Activated CD4-positive, alpha-beta T cell treated with anti-CD3 and anti-CD28 coated beads, Interleukin-2, Interleukin-6, amounts not matched to agents 100 ng/mL and 50 ng/mL, durations not matched to agents 16 hours and 8 hours (primary cell): ENCODE measurements around the gene U2AF1L4.

Source experiments
- DNase-seq: peaks from one replicate; pipeline ENCODE4 v3.0.0-alpha.2; 2020

Gene U2AF1L4

GRCh38 chr19:35745328-35746086, at the start of gene U2AF1L4, which contains the start of gene PSENEN:
U2AF1L4 (minus strand) TSS chr19:35745418; CDS start chr19:35745391, 27 bp downstream.
PSENEN (plus strand) TSS chr19:35745651; CDS start chr19:35745931, 280 bp downstream.
- peak; percentile 99 for DNase-seq

- no peak for DNase-seq
Measured at GRCh38 chr19:35793381-35794165, 48.4 kb upstream of the U2AF1L4 start.

- no peak for DNase-seq
Measured at GRCh38 chr19:35792888-35793287, 47.7 kb upstream of the U2AF1L4 start.

DNA sequence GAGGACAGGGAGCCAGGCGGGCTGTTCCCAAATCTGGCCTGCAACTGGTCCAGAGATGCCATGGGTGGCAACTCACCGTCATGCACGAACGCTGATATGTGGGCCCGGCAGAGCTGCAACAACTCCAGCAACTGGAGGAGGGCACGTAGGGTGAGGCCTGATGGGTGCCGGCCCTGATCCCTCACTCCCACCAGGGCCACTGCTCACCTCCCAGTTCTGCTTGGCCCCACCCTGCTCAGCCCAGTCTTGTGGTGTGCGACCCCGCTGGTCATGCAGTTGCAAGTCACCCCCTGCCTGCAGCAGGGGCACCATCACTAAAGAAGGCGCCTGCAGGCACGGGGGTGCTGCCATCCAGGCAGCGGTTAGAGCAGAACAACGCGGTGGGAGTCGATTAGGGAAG, 47.1 kb upstream of the U2AF1L4 start:
- DNase-seq: no peak

DNA sequence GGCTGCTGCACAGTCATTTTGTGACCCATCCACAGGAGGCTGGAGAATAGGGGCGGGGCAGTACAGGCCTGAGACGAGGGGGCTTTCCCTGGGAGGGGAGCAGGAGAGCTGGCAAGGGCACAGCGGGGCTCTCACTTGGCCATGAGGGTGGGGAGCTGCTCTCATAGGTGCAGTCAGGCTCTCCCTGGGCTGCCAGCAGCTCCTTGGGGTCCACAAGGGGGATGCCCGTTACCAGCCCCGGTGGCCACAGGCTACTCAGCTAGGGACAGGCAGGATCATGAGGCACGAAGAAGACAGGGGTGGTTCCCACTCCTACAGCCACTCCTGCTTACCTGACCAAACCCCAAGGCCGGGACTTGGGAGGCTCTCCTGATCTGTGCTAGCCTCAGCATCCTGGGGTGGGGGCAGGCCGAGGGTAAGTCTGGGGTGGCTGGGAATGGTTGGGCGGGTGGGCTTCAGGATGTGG, 46.6 kb upstream of the U2AF1L4 start:
- no peak for DNase-seq

DNA sequence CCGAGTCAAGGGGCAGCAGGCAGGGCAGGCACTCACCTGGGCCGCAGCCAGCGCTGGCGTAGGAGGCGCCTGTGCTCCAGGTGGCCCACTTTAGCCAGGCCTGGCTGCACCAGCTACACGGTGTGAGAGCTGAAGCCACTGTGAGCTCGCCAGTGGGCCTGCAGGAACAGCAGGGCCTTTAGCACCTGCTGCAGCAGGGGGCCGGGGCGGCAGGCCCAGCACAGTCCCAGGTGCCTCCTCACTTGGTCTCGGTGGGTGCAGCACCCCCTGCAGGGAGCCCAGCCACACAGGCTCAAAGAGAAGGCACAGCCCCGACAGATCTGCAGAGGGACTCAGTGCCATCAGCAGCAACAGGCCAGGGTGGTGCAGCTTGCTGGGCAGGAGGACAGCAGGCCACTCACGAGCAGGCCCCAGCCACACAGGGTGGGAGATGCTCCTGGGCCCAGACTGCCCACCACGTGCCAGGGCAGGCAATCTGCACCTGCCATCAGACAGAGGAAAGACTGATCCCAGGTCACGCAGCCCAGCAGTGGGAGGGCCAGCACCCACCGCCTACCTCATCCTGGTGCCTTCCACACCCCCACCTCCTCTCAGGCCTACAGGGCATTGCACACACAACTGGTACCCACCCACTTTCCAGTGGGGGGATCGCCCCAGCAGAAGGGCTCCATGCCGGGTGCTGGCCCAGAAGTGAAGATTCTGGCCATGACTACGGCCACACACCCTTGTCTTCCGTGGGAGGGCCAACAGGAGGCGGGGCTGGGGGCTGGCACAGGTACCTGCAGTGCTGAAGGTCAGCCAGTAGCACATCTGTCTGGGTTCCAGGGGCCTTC, 46.0 kb upstream of the U2AF1L4 start:
- peak; percentile 19 for DNase-seq

GRCh38 chr19:35789978-35790944, 45.0 kb upstream of the U2AF1L4 start:
- DNase-seq: no peak

DNA sequence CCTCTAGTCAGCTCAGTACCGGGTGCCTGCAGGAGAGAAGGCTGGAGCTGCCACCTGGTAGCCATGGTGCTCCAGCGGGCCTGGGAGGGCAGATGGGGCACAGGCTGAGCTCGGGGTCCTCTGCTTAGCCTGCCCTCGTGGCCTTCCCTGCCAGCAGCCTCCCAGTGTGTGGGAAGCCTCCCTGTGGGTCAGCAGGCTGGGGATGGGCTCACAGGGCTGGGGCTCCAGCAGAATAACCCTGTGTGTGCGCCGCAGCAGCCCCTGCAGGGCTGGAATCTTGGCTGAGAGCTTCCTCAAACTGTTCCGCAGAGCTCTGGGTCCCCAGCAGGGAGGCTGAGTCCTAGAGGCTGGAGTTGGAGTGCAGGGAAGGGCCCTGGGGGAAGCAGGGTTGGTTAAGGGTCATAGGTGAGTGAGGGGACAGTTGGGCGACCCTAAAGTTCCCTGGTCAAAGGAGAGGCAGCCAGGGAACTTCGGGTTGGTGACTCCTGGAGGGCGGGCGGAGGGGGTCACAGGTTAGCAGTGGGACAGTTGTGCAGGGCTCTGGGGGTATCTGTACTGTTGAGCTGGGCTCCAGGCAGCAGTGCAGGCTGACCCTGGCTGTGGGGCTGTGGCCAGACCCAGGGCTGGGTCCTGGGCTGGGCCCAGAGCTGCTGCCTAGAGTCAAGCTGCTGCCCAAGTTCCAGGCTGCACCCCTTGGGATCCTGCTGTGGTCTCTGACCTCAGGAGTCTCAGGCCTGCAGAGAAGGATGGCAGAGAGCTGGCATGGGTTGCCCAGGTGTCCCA, 44.2 kb upstream of the U2AF1L4 start:
- DNase-seq: no peak

GRCh38 chr19:35788205-35788960, 43.2 kb upstream of the U2AF1L4 start:
- DNase-seq: no peak

- no peak for DNase-seq
Measured at GRCh38 chr19:35787227-35787799, 42.1 kb upstream of the U2AF1L4 start.

DNA sequence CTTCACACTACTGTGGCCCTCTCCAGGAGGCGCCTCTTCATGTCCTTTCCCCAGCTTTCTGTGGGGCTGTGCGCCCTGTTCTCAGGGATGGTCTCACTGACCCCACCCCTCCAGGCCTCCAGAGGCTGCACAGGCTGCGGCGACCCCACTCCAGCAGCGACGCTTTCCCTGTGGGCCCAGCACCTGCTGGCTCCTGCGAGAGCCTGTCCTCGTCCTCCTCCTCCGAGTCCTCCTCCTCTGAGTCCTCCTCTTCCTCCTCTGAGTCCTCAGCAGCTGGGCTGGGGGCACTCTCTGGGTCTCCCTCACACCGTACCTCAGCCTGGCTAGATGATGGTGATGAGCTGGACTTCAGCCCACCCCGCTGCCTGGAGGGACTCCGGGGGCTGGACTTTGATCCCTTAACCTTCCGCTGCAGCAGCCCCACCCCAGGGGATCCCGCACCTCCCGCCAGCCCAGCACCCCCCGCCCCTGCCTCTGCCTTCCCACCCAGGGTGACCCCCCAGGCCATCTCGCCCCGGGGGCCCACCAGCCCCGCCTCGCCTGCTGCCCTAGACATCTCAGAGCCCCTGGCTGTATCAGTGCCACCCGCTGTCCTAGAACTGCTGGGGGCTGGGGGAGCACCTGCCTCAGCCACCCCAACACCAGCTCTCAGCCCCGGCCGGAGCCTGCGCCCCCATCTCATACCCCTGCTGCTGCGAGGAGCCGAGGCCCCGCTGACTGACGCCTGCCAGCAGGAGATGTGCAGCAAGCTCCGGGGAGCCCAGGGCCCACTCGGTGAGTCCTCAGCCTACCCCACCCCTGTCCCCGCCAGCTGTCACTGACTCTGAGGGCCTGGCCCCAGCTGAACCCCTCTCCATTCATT, 41.3 kb upstream of the U2AF1L4 start:
- DNase-seq: no peak

GRCh38 chr19:35785339-35785627, 40.1 kb upstream of the U2AF1L4 start:
- no peak for DNase-seq

DNA sequence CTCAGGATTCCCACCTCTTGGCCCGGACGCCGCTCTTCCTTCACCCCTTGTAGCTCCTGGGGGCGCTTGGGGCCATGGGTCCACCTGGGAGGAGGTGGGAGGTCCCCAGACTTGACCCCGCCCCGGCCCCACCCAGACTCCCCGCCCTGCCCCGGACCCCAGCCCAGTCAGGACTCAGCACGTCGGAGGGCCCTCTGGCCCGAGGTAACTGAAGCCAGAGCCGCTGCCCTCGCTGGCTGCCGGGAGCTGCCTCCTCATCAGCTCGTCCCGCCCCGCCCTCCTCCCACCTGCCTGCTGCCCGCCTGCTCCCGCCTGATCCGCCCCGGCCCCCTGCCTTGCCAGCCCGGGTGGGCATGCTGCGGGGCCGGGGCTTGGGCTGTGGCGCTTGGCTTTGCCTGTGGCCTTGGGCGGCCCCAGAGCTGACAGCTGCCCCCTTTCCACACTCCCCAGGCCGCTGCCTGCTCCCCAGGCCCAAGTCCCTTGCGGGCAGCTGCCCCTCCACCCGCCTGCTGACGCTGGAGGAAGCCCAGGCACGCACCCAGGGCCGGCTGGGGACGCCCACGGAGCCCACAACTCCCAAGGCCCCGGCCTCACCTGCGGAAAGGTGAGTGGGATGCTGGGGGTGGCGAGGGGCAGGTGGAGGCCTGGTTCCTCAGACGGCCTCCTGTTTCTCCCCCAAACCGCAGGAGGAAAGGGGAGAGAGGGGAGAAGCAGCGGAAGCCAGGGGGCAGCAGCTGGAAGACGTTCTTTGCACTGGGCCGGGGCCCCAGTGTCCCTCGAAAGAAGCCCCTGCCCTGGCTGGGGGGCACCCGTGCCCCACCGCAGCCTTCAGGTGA, 39.5 kb upstream of the U2AF1L4 start:
- DNase-seq: no peak

DNA sequence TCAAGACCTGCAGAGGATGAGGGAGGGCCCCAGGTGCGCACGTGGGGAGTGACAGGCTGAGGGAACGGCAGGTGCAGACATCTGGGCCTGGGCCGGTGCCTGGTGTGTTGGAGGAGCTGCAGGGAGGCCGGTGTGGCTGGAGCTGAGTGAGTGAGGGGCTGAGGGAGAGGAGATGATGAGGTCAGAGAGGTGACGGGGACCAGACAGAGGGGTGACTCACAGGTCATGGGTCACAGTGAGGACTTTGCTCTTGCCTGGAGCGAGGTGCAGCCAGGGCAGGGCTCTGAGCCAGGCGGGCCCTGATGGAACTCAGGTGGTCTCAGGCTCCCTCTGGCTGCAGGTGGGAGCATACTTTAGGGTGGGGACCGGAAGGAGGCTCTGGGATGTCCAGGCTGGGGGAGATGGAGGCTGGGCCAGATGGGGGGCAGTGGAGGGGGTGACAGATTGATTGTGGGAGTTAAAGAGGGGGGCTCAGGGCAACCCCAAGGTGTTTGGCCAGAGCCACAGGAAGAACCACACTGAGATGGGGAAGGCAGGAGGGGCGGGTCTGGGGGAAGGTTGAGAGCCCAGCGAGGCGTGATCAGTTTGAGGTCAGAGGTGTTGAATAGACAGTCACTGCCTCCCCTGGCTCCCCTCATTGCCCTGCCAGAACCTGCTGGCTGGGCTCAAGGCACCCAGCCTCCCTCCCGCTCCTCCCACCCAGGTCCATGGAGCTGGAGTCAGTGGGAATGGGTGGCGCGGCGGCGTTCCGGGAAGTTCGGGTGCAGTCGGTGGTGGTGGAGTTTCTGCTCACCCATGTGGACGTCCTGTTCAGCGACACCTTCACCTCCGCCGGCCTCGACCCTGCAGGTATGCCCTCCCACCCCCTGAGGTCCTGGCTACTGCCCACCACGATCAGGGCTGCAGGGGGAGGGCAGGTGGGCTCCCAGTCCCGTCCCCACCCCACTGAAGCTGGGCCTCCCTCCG, 38.5 kb upstream of the U2AF1L4 start:
- DNase-seq: no peak

GRCh38 chr19:35782589-35782988, 37.4 kb upstream of the U2AF1L4 start:
- no peak for DNase-seq

- DNase-seq: no peak
Measured at GRCh38 chr19:35781650-35782049, 36.4 kb upstream of the U2AF1L4 start.

DNA sequence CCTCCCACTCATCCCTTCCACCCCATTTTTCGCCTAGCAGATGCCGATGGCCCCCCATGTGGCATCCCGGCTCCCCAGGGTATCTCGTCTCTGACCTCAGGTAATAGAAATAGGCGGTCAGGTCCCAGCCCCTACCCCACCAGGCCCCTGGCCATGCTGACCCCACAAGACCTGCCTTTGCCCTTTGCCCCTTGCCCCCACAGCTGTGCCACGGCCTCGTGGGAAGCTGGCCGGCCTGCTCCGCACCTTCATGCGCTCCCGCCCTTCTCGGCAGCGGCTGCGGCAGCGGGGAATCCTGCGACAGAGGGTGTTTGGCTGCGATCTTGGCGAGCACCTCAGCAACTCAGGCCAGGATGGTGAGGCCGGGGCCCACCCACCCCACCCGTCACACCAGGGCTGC, 35.5 kb upstream of the U2AF1L4 start:
- no peak for DNase-seq
